ENCODE results near the gene THAP3. TPM values are rescaled to one million over a fixed set of nuclear protein-coding genes. Genes with fewer than 3 reads are reported as not detected.

The THAP3 gene
- total RNA-seq, 1 experiment from 2014 or later, result 14.6 TPM

GRCh38 chr1:6653436-6654290, 29.0 kb downstream of the THAP3 start:
- DNase-seq, result no peak
- no peak overlapping the region for H2AFZ ChIP-seq
- no peaks in the 10 kb centered on the region for H3K79me2 ChIP-seq (ENCODE audit: low read depth)
- H3K4me1 ChIP-seq (replicated peaks; ENCODE audit: insufficient read depth), result no peaks in the 10 kb centered on the region
- POLR2A ChIA-PET (ENCODE audit: unreplicated experiment), result no interaction called here
- intact Hi-C loops (cut with micrococcal nuclease; ENCODE audit: unreplicated experiment), result no loop called here
- H3F3A ChIP-seq (ENCODE audit: insufficient read depth, low read depth), result no peaks in the 10 kb centered on the region
- no peaks in the 10 kb centered on the region for H3K9me3 ChIP-seq (ENCODE audit: insufficient read depth, low read depth)
- no peaks in the 10 kb centered on the region for H3K9me2 ChIP-seq (ENCODE audit: insufficient read depth)
- H3K4me2 ChIP-seq, result no peak overlapping the region
- CTCF ChIA-PET, result interaction anchor here (0.6 kb wide), 2 partner anchors 249 to 310 kb away, joined by 4 to 7 read pairs; no protein-coding TSS in a partner anchor
- TF ChIP-seq EZH2 (IDR thresholded peaks at IDR 0.05; ENCODE audit: low read depth) (no peak), CTCF (conservative IDR thresholded peaks at IDR 0.05) (no peak)
- H3K36me3 ChIP-seq (ENCODE audit: low read depth), result no peaks in the 10 kb centered on the region
- H3K27ac ChIP-seq, result no peak overlapping the region
- H3K27me3 ChIP-seq (ENCODE audit: insufficient read depth, low read depth), result no peaks in the 10 kb centered on the region
- no peaks in the 10 kb centered on the region for H4K20me1 ChIP-seq (ENCODE audit: insufficient read depth)
- H3K4me3 ChIP-seq, result no peak overlapping the region
- BruUV-seq (replicated peaks), result no TSS peak

- DNase-seq, result no peak
- H3K9me3 ChIP-seq (ENCODE audit: insufficient read depth, low read depth), result no peaks in the 10 kb centered on the region
- no peaks in the 10 kb centered on the region for H3K4me1 ChIP-seq (replicated peaks; ENCODE audit: insufficient read depth)
- H3K27ac ChIP-seq, result no peak overlapping the region
- H3K36me3 ChIP-seq (ENCODE audit: low read depth), result no peaks in the 10 kb centered on the region
- no peak overlapping the region for H3K4me3 ChIP-seq
- POLR2A ChIA-PET (ENCODE audit: unreplicated experiment), result no interaction called here
- no peaks in the 10 kb centered on the region for H3K9me2 ChIP-seq (ENCODE audit: insufficient read depth)
- no peak overlapping the region for H3K4me2 ChIP-seq
- BruUV-seq (replicated peaks), result no TSS peak
- no peaks in the 10 kb centered on the region for H3K27me3 ChIP-seq (ENCODE audit: insufficient read depth, low read depth)
- intact Hi-C loops (cut with micrococcal nuclease; ENCODE audit: unreplicated experiment), result no loop called here
- TF ChIP-seq EZH2 (IDR thresholded peaks at IDR 0.05; ENCODE audit: low read depth) (no peak), CTCF (conservative IDR thresholded peaks at IDR 0.05) (no peak)
- H2AFZ ChIP-seq, result no peak overlapping the region
- no peaks in the 10 kb centered on the region for H3K79me2 ChIP-seq (ENCODE audit: low read depth)
- no peaks in the 10 kb centered on the region for H4K20me1 ChIP-seq (ENCODE audit: insufficient read depth)
- CTCF ChIA-PET, result no interaction called here
- H3F3A ChIP-seq (ENCODE audit: insufficient read depth, low read depth), result no peaks in the 10 kb centered on the region
Measured at GRCh38 chr1:6657138-6657537, 32.5 kb downstream of the THAP3 start.

DNA sequence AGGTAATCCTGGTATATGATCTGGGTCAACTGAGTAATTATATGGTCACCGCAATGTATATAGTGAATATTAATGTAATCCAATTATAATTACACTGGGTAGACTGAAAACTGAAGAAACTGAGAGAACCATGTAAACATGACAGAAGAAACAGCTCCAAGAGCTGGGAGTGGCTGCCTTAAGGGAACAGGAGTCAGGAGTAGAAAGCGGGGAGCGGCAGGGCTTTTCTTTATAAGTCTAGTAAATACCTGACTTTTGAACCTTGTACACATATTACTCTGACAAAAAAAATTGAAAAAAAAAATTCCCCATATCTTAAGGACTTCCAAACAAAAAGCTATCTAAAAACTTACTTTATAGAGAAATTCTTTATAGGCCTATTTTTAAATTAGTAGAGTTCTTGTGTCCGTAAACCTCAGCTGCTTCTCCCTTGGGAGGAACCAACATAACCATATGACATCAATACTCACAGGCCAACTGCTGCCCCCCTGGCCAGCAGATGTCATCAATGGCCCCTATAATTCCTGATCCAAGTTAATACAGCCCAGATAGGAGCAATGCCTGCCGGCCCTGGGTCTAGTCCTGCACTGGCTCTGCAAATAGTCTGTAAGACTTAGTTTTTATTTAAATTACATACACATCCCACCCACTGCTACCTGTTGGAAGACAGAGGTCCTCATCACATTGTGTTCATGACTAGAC, 33.8 kb downstream of the THAP3 start:
- Histone ChIP-seq H2AFZ (no peak overlapping the region), H3K4me1 (replicated peaks; ENCODE audit: insufficient read depth) (no peaks in the 10 kb centered on the region), H3K79me2 (ENCODE audit: low read depth) (no peaks in the 10 kb centered on the region), H4K20me1 (ENCODE audit: insufficient read depth) (no peaks in the 10 kb centered on the region), H3K9me2 (ENCODE audit: insufficient read depth) (no peaks in the 10 kb centered on the region), H3K4me2 (no peak overlapping the region), H3K4me3 (no peak overlapping the region), H3K27me3 (ENCODE audit: insufficient read depth, low read depth) (no peaks in the 10 kb centered on the region), H3F3A (ENCODE audit: insufficient read depth, low read depth) (no peaks in the 10 kb centered on the region), H3K9me3 (ENCODE audit: insufficient read depth, low read depth) (no peaks in the 10 kb centered on the region), H3K27ac (no peak overlapping the region), H3K36me3 (ENCODE audit: low read depth) (no peaks in the 10 kb centered on the region)
- intact Hi-C loops (cut with micrococcal nuclease; ENCODE audit: unreplicated experiment), result no loop called here
- no peak for DNase-seq
- ChIA-PET POLR2A (ENCODE audit: unreplicated experiment) (no interaction called here), CTCF (no interaction called here)
- BruUV-seq (replicated peaks), result no TSS peak
- TF ChIP-seq EZH2 (IDR thresholded peaks at IDR 0.05; ENCODE audit: low read depth), result no peak
- TF ChIP-seq CTCF (conservative IDR thresholded peaks at IDR 0.05), result no peak

Measured in PC-9 (cell line).